Kidney (tissue), 14 donors: Measurements from ENCODE around the gene METAP1. TPM values are rescaled to one million over a fixed set of nuclear protein-coding genes. Genes with fewer than 3 reads are reported as not detected.

Experiments used
- DNase-seq, 5 donors: peaks; one replicate each; pipeline ENCODE4 v3.0.0-alpha.2; 2013 to 2020
- FAIRE-seq: peaks from 2 replicates; lab custom pipeline; 2012; peaks lifted over from hg19 to GRCh38; lab: Jason Lieb, UNC
- H3K27ac ChIP-seq, 2 donors: one replicate each; pipeline ENCODE4 v1.7.0; 2013; ENCODE audit warnings: low read depth in 2 of 2, low read length in 2 of 2, inconsistent platforms in 1 of 2
- H3K27me3 ChIP-seq: one replicate; pipeline ENCODE4 v1.7.1; 2013; ENCODE audit warnings: low read length, inconsistent platforms; ENCODE audit not compliant: control insufficient read depth, insufficient read depth
- H3K36me3 ChIP-seq, 3 donors: one replicate each; pipeline versions ENCODE4 v1.7.0 to v1.7.1; 2013; ENCODE audit warnings: low read length in 3 of 3, control low read depth in 1 of 3, inconsistent platforms in 1 of 3; ENCODE audit not compliant: insufficient read depth in 3 of 3, control insufficient read depth in 2 of 3
- H3K4me1 ChIP-seq, 3 donors: one replicate each; pipeline versions ENCODE4 v1.7.0 to v1.7.1; 2013; ENCODE audit warnings: low read length in 3 of 3, inconsistent platforms in 1 of 3, low read depth in 1 of 3; ENCODE audit not compliant: control insufficient read depth in 2 of 3, insufficient read depth in 2 of 3
- H3K4me3 ChIP-seq, 3 donors: one replicate each; pipeline versions ENCODE4 v1.7.0 to v1.8.1; 2013; ENCODE audit warnings: low read length in 3 of 3, control low read depth in 1 of 3, inconsistent platforms in 1 of 3
- H3K9ac ChIP-seq, 3 donors: one replicate each; pipeline versions ENCODE4 v1.7.0 to v1.7.1; 2013; ENCODE audit warnings: low read length in 3 of 3, control low read depth in 1 of 3, inconsistent platforms in 1 of 3
- H3K9me3 ChIP-seq, 3 donors: one replicate each; pipeline versions ENCODE4 v1.7.0 to v1.7.1; 2013; ENCODE audit warnings: low read length in 3 of 3, control low read depth in 1 of 3, inconsistent platforms in 1 of 3; ENCODE audit not compliant: control insufficient read depth in 2 of 3, insufficient read depth in 1 of 3
- CTCF ChIP-seq: IDR thresholded peaks from 3 replicates; pipeline ENCODE4 v1.5.1; 2012; ENCODE audit warnings: mild to moderate bottlenecking, moderate library complexity, borderline replicate concordance; ENCODE audit not compliant: insufficient read depth; ENCODE audit errors: extremely low read depth
- intact Hi-C: fragments of 100-400 bp; cut with DNase I; formaldehyde crosslinking; loops from one replicate; pipeline ENCODE4 v1.11.1; 2022
- polyA plus RNA-seq: library from polyadenylated mRNA; stranded (reverse); fragments of 350-450 nt; fragmentation: Illumina TruSeq; extraction: RNeasy Lipid Tissue Mini Kit (QIAGEN cat#74804); gene quantifications from one replicate; pipeline ENCODE4 v1.2.3, GENCODE V29; 2014; ENCODE audit warnings: low read depth, low replicate concordance; ENCODE audit not compliant: insufficient read depth
- total RNA-seq: library from RNA; stranded (reverse); fragmentation: NEBNext Ultra II Directional; extraction: Animal tissue kit (Norgen Biotek cat#: 25700); gene quantifications from one replicate; pipeline ENCODE4 v1.2.1, GENCODE V29; 2021
- donor health status: control.
- donor health status: control.
- donor health status: control.
- donor health status: control.
- donor health status: control.
- donor health status: DM: yes; HTN: yes; CAD: no.
- donor health status: Normal renal cell carcinoma (clear cell type).

METAP1 gene
- total and polyA plus RNA-seq, 2 donors from 2014 or later, result 22.7 to 33.8 TPM

- Histone ChIP-seq H3K36me3 (no peaks in the 10 kb centered on the region), H3K4me3 (no peak overlapping the region), H3K9ac (no peak overlapping the region), H3K27ac (no peak overlapping the region), H3K27me3 (no peaks in the 10 kb centered on the region), H3K4me1 (peaks cover 0 to 3% (median 0%) of the 10 kb centered on the region in 3 donors), H3K9me3 (no peaks in the 10 kb centered on the region)
- no peak for DNase-seq
- no peak for FAIRE-seq
- intact Hi-C loops, result loop anchor here (10.0 kb wide), 1 partner anchor 47 kb away; no protein-coding TSS in a partner anchor
- no peak for TF ChIP-seq CTCF
These were observed 12.5 kb downstream of the METAP1 start for GRCh38 chr4:99008051-99008450.

- TF ChIP-seq CTCF, result no peak
- H3K27ac ChIP-seq, result no peak overlapping the region
- no peaks in the 10 kb centered on the region for H3K27me3 ChIP-seq
- no peak overlapping the region for H3K9ac ChIP-seq
- DNase-seq (no peak), FAIRE-seq (no peak)
- no peak overlapping the region for H3K4me3 ChIP-seq
- peaks cover 0 to 7% (median 3%) of the 10 kb centered on the region in 3 donors for H3K4me1 ChIP-seq
- no peaks in the 10 kb centered on the region for H3K9me3 ChIP-seq
- H3K36me3 ChIP-seq, result no peaks in the 10 kb centered on the region
- intact Hi-C loops, result no loop called here
These were observed 16.4 kb downstream of the METAP1 start for GRCh38 chr4:99011910-99012309.

GRCh38 chr4:99013402-99013843 is 17.9 kb downstream of the METAP1 start:
- FAIRE-seq, result no peak
- H3K9ac ChIP-seq, result no peak overlapping the region
- no peak for TF ChIP-seq CTCF
- no peaks in the 10 kb centered on the region for H3K36me3 ChIP-seq
- intact Hi-C loops, result no loop called here
- H3K27me3 ChIP-seq, result no peaks in the 10 kb centered on the region
- H3K27ac ChIP-seq, result no peak overlapping the region
- no peak for DNase-seq
- no peak overlapping the region for H3K4me3 ChIP-seq
- no peaks in the 10 kb centered on the region for H3K9me3 ChIP-seq
- H3K4me1 ChIP-seq, result peaks cover 0 to 7% (median 3%) of the 10 kb centered on the region in 3 donors
